GM12873 (cell line): ENCODE data around the gene ZBTB7C.

ENCODE experiments used
- TF ChIP-seq, protein P1 (sequence below): IDR thresholded peaks from 2 replicates; pipeline ENCODE4 v1.5.1; 2012; ENCODE audit warnings: low read depth, mild to moderate bottlenecking, moderate library complexity, low read length, control low read depth; ENCODE audit not compliant: insufficient read depth; ENCODE audit errors: missing control alignments

ZBTB7C gene

DNA sequence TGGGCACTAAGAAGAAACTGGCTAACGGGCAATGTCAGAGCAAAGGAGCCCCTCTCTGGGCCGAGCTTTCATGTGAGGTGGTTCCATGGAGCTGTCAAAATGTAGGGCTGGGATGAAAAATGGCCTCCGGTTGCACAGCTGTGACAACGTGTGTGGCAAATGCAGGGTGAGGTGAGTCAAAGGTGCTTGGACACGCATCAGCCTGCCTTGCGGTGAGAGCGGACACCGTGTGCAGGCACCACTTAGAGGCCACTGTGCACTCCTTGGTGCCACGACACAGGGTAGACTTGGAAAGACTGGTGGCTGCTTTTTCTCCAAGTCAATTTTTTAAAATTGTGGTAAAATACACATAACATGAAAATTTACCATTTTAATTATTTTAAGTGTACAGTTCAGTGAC, 195.4 kb downstream of the ZBTB7C start:
- TF ChIP-seq, protein P1, sequence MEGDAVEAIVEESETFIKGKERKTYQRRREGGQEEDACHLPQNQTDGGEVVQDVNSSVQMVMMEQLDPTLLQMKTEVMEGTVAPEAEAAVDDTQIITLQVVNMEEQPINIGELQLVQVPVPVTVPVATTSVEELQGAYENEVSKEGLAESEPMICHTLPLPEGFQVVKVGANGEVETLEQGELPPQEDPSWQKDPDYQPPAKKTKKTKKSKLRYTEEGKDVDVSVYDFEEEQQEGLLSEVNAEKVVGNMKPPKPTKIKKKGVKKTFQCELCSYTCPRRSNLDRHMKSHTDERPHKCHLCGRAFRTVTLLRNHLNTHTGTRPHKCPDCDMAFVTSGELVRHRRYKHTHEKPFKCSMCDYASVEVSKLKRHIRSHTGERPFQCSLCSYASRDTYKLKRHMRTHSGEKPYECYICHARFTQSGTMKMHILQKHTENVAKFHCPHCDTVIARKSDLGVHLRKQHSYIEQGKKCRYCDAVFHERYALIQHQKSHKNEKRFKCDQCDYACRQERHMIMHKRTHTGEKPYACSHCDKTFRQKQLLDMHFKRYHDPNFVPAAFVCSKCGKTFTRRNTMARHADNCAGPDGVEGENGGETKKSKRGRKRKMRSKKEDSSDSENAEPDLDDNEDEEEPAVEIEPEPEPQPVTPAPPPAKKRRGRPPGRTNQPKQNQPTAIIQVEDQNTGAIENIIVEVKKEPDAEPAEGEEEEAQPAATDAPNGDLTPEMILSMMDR = no peak

DNA sequence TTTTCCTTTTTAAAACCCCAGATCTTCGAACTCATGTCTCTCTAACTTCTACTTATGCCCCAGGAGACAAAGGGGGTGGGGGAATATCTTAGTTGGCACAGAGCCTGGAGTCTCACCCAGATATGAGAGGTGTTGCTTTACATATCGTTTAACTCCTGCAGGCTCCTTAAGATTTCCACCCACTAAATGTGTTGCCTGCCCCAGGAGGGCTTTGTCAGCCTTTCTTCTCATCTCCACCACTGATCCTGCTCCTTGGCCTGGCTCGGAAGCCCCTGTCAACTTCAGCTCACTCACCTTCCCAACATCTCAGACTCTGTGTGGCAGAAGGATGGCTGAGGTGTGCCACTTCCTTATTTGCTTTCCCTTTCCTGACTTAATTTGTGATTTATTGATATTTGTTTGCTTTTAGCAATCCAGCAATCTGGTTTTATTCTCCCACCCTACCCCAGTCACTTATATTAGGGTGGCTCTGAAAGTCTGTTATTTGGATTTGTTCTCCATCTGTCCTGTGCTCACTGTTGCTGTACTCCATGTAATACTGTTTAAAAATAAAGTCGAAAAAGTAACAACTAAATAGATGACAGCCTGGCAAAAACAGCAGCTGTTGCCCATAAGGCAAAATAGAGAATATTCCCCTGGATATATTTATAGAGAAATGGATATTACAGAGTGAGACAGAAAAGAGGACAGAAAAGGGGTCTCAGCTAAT, 200.6 kb downstream of the ZBTB7C start:
- TF ChIP-seq, protein P1 = no peak

DNA sequence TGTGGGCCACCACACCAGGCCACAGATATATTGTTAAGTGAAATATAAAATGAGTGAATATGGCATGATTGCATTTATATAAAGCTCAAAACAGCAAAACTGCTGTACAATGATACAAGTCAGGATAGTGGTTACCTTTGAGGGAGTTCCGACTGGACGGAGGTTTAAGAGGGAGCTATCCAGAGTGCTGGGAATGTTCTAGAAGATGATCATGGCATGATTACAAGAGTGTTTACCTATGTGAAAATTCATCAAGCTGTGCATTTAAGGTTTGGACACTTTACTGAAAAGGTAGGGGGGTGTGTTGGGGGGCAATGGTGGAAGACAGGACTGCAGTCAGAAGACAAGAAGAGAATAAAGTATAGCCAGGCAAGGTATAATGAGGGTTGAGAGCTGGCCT, 201.4 kb downstream of the ZBTB7C start:
- TF ChIP-seq, protein P1 = no peak

DNA sequence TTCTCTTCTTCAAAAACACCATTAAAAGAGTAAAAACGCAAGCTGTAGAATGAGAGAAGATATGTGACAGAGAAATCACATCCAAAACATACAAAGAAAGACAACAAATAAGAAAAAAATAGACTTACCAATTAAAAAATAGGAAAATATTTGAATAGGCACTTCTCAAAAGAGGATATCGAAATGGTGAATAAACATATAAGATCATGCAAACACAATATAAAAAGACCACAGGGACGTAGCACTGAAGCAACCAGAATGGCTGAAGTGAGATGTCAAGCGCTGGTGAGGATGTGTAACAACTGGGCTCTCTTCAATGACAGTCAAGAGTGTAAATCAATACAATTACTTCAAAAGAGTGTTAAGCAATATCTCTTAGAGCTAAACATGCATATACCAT, 202.3 kb downstream of the ZBTB7C start:
- TF ChIP-seq, protein P1 = no peak

DNA sequence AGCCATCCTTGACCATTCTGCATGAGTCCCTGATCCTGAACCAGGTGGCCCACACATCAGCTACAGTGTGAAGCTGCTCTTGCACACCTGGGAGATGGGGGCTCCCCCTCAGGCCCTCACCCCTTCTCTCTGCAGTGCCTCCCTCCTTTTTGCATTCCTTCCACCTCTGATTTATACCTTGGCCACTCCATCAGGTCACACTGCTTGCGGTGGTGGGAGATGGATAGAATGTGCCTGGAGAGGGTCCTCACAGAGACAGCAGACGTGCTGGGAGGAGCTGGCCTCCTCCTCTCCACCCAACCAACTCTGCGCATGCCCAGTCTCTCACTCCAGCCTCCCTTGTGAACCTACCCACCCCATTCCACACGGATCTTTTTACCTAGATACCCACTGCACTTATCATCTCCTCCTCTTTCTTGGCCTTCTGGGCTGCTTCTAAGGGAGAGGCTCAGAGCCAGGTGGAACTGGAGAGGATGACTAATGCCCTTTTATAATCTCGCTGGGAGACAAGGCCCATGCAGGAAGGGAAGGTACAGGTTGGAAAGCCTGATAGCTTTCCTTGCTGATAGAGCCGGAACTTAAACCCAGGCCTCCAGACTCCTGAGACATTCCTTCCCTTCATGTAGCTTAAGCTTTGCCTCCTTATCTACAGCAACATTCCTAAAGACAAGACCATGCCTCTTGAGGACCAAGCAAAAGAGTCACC, 205.1 kb downstream of the ZBTB7C start:
- TF ChIP-seq, protein P1 = no peak

DNA sequence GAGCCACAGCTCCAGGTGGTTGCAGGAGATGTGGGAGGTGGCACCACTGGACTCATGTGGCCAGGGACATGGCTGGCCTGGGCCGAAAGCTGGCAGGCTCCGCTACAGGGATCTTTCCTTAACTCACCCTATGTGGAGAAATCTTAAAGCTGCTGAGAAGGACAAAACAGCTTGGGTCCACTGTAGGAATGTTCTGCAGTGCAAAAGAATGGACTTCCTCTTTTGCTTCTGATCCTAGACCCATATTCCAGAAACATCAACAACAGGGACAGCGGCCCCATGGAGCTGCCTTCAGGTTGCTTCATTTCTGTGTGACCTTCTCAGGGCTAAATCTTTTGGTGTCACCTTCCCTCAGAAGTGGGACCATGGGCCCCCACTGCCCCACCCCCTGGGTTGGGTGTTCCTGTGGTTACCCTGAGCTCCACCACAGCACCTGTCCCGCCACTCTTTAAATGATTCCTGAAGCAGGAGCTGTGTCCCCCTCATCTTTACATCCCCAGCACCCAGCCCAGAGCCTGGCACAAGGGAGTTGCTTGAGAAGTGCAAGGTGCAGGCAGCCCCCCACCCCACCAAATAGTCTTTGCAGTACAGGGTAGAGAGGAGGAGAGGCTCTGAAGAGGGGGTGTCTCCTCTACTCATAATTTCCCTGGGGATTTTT, 205.8 kb downstream of the ZBTB7C start:
- TF ChIP-seq, protein P1 = no peak
